Measurements from ENCODE around the gene ZNF296. TPM values are rescaled to one million over a fixed set of nuclear protein-coding genes. Genes with fewer than 3 reads are reported as not detected.
A peak's percentile ranks its signal among the peaks of the same experiment; 100 is the strongest.
"Not testable (repeated sequence)": the region's sequence is repeated elsewhere in the genome, so short reads cannot be mapped to it uniquely, and the experiment has no call there.

The ZNF296 gene
- 3.9 and 5.8 TPM in 2 replicates for total RNA-seq

DNA sequence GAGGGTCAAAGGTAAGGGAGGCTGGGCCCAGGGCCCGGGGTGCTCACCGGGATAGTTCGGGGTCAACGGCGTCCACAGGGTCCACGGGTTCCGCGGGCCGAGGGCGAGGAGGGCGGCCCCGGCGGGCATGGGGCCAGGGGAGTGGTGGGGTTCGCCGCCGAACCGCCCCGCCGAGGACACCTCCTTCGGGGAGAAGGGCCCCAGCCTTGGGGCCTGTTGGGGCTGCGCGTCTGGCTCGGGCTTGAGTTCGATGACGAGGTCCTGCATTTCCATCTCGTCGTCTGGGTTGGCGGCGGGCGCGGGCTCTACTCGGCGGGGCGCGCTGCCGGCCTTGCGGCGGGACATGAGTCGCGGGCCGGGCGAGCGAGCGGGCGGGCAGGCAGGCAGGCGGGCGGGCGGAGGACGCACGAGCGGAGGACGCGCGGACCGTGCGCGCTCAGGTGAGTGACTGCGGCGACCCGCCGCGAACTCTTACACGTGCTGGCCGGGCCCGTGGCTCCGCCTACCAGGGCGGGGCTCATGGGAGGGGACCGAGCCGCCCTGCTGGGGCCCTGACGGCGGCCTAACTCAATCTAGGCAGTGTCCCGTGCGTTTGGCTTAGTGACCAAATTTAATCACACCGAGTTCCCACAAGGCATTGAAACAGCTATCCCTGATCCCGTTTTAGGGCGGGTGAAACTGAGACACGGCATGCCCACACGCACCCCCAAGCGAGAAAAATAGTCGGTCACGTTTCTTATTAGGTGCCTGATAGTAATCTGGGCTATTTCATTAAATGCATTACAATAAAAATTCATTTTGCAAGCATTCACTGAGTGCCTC, at the start of gene ZNF296:
ZNF296 (minus strand) TSS at position 450 of the 822 bp plus-strand sequence; CDS start at position 345, 105 bp downstream.
- Mint-ChIP-seq H3K27ac (peak within 1 kb of the TSS; percentile 67), H3K4me1 (ENCODE audit: low read depth) (peaks cover 25% of the 10 kb centered on the region), H3K9me3 (no peaks in the 10 kb centered on the region), H3K27me3 (ENCODE audit: low read depth) (no peaks in the 10 kb centered on the region), H3K4me3 (ENCODE audit: low read depth) (peak within 1 kb of the TSS; percentile 79), H3K36me3 (ENCODE audit: low read depth) (peaks cover 13% of the 10 kb centered on the region)
- peak; percentile 79 for DNase-seq (ENCODE audit: low spot score)
- intact Hi-C loops (cut with micrococcal nuclease) = loop anchor here (2.0 to 5.0 kb wide), 4 partner anchors 39 to 101 kb away; partner anchors contain the start of genes BLOC1S3, CLASRP and TRAPPC6A

DNA sequence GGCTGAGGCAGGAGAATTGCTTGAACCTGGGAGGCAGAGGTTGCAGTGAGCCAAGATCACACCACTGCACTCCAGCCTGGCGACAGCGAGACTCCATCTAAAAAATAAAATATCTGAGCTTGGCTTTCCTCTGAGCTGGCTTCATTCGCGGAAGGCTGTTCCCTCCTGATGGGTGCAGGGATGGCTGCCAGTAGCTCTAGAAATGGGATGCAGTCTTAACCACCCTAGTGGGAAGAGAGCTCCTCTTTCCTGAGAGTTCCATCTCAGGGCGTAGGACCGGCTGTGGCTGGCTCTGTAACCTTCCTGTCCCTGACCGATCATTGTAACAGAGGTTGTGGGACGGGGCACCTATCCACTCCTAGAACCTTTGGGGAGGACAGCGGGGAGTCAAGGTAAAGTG, 49.1 kb upstream of the ZNF296 start:
- intact Hi-C loops (cut with micrococcal nuclease) = no loop called here
- H3K4me1 Mint-ChIP-seq (ENCODE audit: low read depth) = peaks cover 11% of the 10 kb centered on the region
- no peak for DNase-seq (ENCODE audit: low spot score)
- no peaks in the 10 kb centered on the region for H3K9me3 Mint-ChIP-seq
- no peaks in the 10 kb centered on the region for H3K27me3 Mint-ChIP-seq (ENCODE audit: low read depth)
- no peak overlapping the region for H3K27ac Mint-ChIP-seq
- no peaks in the 10 kb centered on the region for H3K36me3 Mint-ChIP-seq (ENCODE audit: low read depth)
- no peak overlapping the region for H3K4me3 Mint-ChIP-seq (ENCODE audit: low read depth)

DNA sequence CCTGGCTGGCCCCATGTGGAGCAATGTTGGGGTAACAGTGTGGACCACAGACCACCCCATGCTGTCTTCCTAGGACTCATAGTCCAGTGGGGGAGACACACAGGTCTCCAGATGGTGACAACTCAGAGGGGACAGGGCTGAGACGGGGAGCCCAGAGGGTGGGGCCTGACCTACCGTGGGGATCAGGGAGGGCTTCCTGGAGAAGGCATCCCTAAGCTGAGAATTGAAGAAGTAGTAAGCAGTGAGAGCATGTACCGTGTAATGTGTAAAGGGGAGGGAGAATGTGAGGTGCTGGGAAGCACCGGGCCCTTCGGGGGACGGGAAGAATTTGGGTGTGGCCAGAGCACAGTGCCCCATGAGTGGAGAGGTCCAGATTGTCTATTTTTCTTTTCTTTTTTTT, 47.7 kb upstream of the ZNF296 start:
- no peaks in the 10 kb centered on the region for H3K36me3 Mint-ChIP-seq (ENCODE audit: low read depth)
- no peaks in the 10 kb centered on the region for H3K9me3 Mint-ChIP-seq
- intact Hi-C loops (cut with micrococcal nuclease) = no loop called here
- no peak for DNase-seq (ENCODE audit: low spot score)
- H3K27ac Mint-ChIP-seq = no peak overlapping the region
- no peaks in the 10 kb centered on the region for H3K27me3 Mint-ChIP-seq (ENCODE audit: low read depth)
- no peak overlapping the region for H3K4me3 Mint-ChIP-seq (ENCODE audit: low read depth)
- peaks cover 13% of the 10 kb centered on the region for H3K4me1 Mint-ChIP-seq (ENCODE audit: low read depth)

DNA sequence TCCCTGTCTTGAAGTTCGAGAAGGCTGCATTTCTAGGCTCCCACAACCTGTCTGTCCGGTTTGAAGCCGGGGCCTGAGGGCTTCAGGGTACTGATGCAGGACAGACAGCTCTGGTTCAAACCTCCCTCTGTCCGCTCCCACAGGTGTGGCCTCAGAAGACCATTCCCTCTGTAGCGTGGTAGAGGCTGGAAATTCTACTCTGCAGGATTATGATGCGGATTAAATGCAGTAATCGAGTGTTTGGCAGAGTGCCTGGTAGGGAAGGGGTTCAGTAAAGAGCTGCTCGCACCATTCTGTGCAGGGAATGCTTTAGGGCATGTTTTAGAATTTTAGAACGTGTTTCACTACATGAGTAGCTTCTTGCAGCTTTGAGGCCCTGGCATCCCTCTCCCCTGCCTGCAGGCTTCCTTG, 47.2 kb upstream of the ZNF296 start:
- Mint-ChIP-seq H3K9me3 (no peaks in the 10 kb centered on the region), H3K4me3 (ENCODE audit: low read depth) (no peak overlapping the region), H3K36me3 (ENCODE audit: low read depth) (no peaks in the 10 kb centered on the region), H3K4me1 (ENCODE audit: low read depth) (peaks cover 18% of the 10 kb centered on the region), H3K27me3 (ENCODE audit: low read depth) (no peaks in the 10 kb centered on the region), H3K27ac (no peak overlapping the region)
- DNase-seq (ENCODE audit: low spot score) = no peak
- intact Hi-C loops (cut with micrococcal nuclease) = no loop called here

DNA sequence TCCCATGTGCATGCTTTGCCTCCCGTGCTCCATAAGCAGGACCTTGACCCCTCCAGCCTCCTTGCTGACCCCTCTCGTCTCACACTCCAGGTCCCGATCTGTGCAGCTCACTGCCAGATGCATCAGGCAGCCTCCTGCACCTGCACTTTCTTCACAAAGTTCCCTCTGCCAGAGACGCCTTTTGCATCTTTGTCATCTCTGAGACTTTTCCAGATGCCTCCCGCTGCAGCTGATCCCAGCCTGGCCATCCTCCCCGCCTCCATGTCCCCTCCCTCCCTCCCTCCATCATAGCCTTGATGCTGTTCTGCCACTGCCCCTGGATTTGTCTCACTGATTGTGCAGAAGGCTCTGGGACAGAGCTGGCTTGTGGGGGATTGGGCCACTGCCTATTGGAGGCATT, 46.6 kb upstream of the ZNF296 start:
- Mint-ChIP-seq H3K4me1 (ENCODE audit: low read depth) (peaks cover 24% of the 10 kb centered on the region), H3K4me3 (ENCODE audit: low read depth) (no peak overlapping the region), H3K27me3 (ENCODE audit: low read depth) (no peaks in the 10 kb centered on the region), H3K9me3 (no peaks in the 10 kb centered on the region), H3K36me3 (ENCODE audit: low read depth) (no peaks in the 10 kb centered on the region), H3K27ac (no peak overlapping the region)
- intact Hi-C loops (cut with micrococcal nuclease) = no loop called here
- no peak for DNase-seq (ENCODE audit: low spot score)

DNA sequence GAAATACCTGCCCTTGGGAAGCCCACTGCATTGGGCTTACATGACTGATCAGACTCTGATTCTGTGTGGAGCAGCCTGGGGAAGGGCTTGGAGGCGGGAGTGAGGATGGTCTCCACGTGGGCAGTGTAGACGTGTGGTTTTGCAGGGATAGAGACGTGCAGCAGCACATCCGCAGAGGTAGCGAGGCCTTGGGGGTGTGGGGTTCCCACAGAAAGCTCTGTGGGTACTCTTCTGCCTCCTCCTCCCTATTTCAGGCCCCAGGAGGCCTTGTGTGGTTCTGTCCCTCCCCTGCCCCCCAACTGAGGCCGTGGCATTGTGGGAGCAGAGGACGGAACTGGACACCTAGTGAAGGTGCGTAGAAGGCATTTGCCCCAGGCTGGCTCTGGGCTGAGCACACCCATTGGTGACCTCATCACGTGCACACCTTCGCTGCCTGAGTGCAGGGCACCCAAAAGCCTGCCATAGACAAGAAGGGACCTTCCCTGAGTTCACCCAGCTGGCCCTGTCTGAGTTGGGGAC, 45.6 kb upstream of the ZNF296 start:
- no peak for DNase-seq (ENCODE audit: low spot score)
- no peaks in the 10 kb centered on the region for H3K9me3 Mint-ChIP-seq
- no peak overlapping the region for H3K4me3 Mint-ChIP-seq (ENCODE audit: low read depth)
- no peak overlapping the region for H3K27ac Mint-ChIP-seq
- intact Hi-C loops (cut with micrococcal nuclease) = no loop called here
- no peaks in the 10 kb centered on the region for H3K36me3 Mint-ChIP-seq (ENCODE audit: low read depth)
- no peaks in the 10 kb centered on the region for H3K27me3 Mint-ChIP-seq (ENCODE audit: low read depth)
- peaks cover 33% of the 10 kb centered on the region for H3K4me1 Mint-ChIP-seq (ENCODE audit: low read depth)

DNA sequence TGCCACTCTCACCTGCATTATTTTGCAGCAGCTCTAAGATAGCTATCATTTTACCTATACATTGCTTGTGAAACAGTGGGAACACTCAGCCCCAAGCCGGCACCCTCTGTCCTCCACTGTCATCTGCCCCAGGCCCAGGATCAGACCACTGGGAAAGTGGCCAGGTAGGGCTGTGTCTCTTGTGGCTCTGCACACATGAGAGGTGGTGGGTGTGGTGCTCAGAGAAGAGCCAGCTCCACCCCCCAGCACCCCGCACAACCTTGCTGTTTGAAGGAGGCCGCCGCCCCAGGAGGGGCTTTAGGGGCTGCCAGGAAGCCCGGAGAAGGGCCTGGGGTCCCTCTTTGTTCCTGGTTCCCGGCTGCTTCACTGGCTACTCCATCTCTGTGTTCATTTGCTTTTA, 43.3 kb upstream of the ZNF296 start:
- Mint-ChIP-seq H3K27me3 (ENCODE audit: low read depth) (no peaks in the 10 kb centered on the region), H3K27ac (no peak overlapping the region), H3K36me3 (ENCODE audit: low read depth) (no peaks in the 10 kb centered on the region), H3K4me3 (ENCODE audit: low read depth) (no peak overlapping the region), H3K4me1 (ENCODE audit: low read depth) (peaks cover 49% of the 10 kb centered on the region), H3K9me3 (no peaks in the 10 kb centered on the region)
- intact Hi-C loops (cut with micrococcal nuclease) = loop anchor here (5.0 kb wide), 1 partner anchor 42 kb away; the partner anchor contains the start of genes GEMIN7 and ZNF296
- no peak for DNase-seq (ENCODE audit: low spot score)

GRCh38 chr19:45118591-45119355, 42.5 kb upstream of the ZNF296 start:
- Mint-ChIP-seq H3K4me1 (ENCODE audit: low read depth) (peaks cover 49% of the 10 kb centered on the region), H3K4me3 (ENCODE audit: low read depth) (peak overlapping the region; percentile 8)
- intact Hi-C loops (cut with micrococcal nuclease) = loop anchor here (5.0 kb wide), 1 partner anchor 41 kb away; the partner anchor contains the start of genes GEMIN7 and ZNF296
- H3K27ac Mint-ChIP-seq; H3K27me3 Mint-ChIP-seq (ENCODE audit: low read depth); H3K9me3 Mint-ChIP-seq; DNase-seq (ENCODE audit: low spot score); H3K36me3 Mint-ChIP-seq (ENCODE audit: low read depth): not testable (repeated sequence)

DNA sequence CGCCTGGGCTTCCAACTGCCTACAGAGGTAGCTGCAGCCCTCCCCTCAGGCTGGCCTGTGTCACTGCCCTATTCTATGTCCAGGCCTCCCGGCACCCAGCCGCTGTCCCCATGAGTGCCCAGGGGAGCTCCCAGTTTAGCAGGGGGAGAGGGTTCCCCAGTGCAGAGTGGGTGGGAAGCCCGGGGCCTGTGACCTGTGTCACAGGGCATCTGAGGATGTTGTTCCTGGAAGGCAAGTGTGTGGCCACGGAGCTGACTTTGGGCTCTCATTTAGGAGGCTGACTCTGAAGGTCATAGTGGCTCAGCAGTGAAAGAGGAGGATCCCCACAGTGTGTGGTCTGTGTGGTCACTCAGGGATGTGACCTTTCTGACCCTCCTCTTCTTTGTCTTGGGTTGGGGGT, 41.8 kb upstream of the ZNF296 start:
- Mint-ChIP-seq H3K4me1 (ENCODE audit: low read depth) (peaks cover 49% of the 10 kb centered on the region), H3K36me3 (ENCODE audit: low read depth) (no peaks in the 10 kb centered on the region), H3K27ac (peak overlapping the region; percentile 28), H3K27me3 (ENCODE audit: low read depth) (no peaks in the 10 kb centered on the region), H3K9me3 (no peaks in the 10 kb centered on the region), H3K4me3 (ENCODE audit: low read depth) (no peak overlapping the region)
- intact Hi-C loops (cut with micrococcal nuclease) = loop anchor here (5.0 kb wide), 1 partner anchor 41 kb away; the partner anchor contains the start of genes GEMIN7 and ZNF296
- no peak for DNase-seq (ENCODE audit: low spot score)

DNA sequence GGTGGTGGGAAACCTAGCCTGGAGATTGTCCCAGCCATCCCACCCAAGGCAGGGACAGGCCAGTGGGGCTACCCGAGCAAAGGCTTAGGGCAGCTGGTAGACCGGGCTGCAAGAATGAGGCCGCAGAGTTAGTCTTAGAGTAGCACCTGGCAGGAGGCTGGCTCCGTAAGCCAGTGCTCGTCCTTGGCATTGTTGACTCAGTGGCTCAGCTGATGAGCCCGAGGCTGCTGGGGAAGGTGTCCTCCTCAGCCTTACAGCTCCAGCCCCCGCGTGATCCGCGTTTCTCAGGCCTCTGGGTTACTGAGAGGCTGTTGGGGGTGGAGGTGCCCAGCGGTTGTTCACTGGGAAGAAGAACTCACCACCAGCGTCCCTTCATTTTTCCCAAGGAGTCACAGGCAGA, 41.4 kb upstream of the ZNF296 start:
- no peaks in the 10 kb centered on the region for H3K27me3 Mint-ChIP-seq (ENCODE audit: low read depth)
- peaks cover 49% of the 10 kb centered on the region for H3K4me1 Mint-ChIP-seq (ENCODE audit: low read depth)
- H3K27ac Mint-ChIP-seq = peak overlapping the region; percentile 53
- no peaks in the 10 kb centered on the region for H3K36me3 Mint-ChIP-seq (ENCODE audit: low read depth)
- no peaks in the 10 kb centered on the region for H3K9me3 Mint-ChIP-seq
- no peak overlapping the region for H3K4me3 Mint-ChIP-seq (ENCODE audit: low read depth)
- intact Hi-C loops (cut with micrococcal nuclease) = loop anchor here (5.0 kb wide), 1 partner anchor 40 kb away; the partner anchor contains the start of genes GEMIN7 and ZNF296
- no peak for DNase-seq (ENCODE audit: low spot score)

DNA sequence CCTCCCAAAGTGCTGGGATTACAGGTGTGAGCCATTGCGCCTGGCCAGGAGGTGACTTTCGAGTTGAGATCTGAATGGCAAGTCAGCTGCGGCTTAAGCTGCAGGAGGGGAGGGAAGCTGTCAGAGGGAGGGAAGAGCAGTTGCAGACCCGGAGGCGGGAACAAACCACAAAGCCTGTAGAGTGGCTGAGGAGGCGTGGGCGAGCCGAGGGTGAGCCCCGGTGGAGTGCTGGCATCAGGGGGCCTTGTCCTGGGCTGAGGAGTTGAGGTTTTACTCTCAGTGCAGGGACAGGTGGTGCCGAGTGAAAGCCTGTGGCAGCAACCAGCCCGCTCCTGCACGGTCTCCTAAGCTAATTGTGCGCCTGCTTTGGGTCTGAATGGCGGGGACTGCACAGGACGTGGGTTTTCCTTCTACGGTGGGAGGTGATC, 40.9 kb upstream of the ZNF296 start:
- Mint-ChIP-seq H3K27ac (peak overlapping the region; percentile 53), H3K9me3 (no peaks in the 10 kb centered on the region), H3K4me1 (ENCODE audit: low read depth) (peaks cover 49% of the 10 kb centered on the region), H3K4me3 (ENCODE audit: low read depth) (no peak overlapping the region), H3K36me3 (ENCODE audit: low read depth) (no peaks in the 10 kb centered on the region), H3K27me3 (ENCODE audit: low read depth) (no peaks in the 10 kb centered on the region)
- intact Hi-C loops (cut with micrococcal nuclease) = loop anchor here (5.0 kb wide), 1 partner anchor 40 kb away; the partner anchor contains the start of genes GEMIN7 and ZNF296
- DNase-seq (ENCODE audit: low spot score) = peak; percentile 42

DNA sequence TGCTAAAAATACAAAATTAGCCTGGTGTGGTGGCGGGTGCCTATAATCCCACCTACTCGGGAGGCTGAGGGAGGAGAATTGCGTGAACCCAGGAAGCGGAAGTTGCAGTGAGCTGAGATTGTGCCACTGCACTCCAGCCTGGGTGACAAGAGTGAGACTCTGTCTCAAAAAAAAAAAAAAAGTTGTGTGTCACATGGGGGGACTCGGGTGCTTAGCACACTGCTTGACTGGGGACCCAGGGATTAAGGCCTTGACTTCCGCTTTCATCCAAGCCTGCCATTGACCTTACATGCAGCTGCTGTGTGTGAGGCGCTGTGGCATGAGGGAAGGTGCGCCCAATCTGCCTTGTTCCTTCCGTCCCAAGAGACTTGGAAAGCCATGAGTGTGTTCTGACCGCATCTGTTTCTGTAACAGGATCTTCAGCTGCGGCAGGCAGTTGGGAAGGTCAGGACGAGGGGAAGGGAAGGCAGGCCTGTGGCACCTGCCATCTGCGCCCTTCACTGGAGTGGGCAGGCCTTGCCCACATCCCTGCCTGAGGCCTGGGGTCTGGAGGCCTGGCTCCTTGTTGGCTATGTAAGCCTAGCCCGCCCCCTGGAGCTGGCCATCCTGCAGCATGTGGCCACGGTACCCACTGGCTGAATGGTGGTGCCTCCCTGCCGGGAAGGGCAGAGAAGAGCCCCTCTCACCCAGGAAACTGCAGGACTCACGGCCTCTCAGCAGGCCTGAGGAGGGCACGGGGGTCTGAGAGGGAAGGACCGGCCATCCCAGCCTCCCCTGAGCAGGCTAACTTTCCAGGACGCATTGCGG, 39.7 kb upstream of the ZNF296 start:
- no peaks in the 10 kb centered on the region for H3K9me3 Mint-ChIP-seq
- H3K4me3 Mint-ChIP-seq (ENCODE audit: low read depth) = no peak overlapping the region
- H3K36me3 Mint-ChIP-seq (ENCODE audit: low read depth) = no peaks in the 10 kb centered on the region
- no peaks in the 10 kb centered on the region for H3K27me3 Mint-ChIP-seq (ENCODE audit: low read depth)
- intact Hi-C loops (cut with micrococcal nuclease) = loop anchor here (5.0 kb wide), 1 partner anchor 39 kb away; the partner anchor contains the start of genes GEMIN7 and ZNF296
- peaks cover 43% of the 10 kb centered on the region for H3K4me1 Mint-ChIP-seq (ENCODE audit: low read depth)
- no peak for DNase-seq (ENCODE audit: low spot score)
- H3K27ac Mint-ChIP-seq = peak overlapping the region; percentile 7
